A549 (cell line): ENCODE data around the gene C1orf50. TPM values are rescaled to one million over a fixed set of nuclear protein-coding genes. Genes with fewer than 3 reads are reported as not detected.
A peak's percentile ranks its signal among the peaks of the same experiment; 100 is the strongest.

Experiments
- ATAC-seq, 2 experiments: fragments of 200-7000 bp in 1 of 2; fragments of >200 bp in 1 of 2; cut with Nextera tagmentation in 1 of 2; cut with Tn5 transposase in 1 of 2; 3 replicates each; pipeline versions ENCODE4 v1.8.0 to v1.9.1; 2018 to 2020; ENCODE audit warnings: mild to moderate bottlenecking in 1 of 2, moderate library complexity in 1 of 2
- CTCF ChIA-PET: fragments of 300-600 bp; sonication (Branson Sonifier 250); formaldehyde crosslinking; extraction: SDS; loops from one replicate; lab custom pipeline; 2021; ENCODE audit warnings: antibody characterized with exemption, inconsistent platforms; lab: Yijun Ruan, JAX
- POLR2A ChIA-PET: fragments of 350-600 bp; formaldehyde crosslinking; extraction: SDS; loops from one replicate; lab custom pipeline; 2021; ENCODE audit warnings: antibody characterized with exemption, inconsistent platforms; lab: Yijun Ruan, JAX
- DNase-seq, 2 experiments: peaks; one replicate each; pipeline versions ENCODE4 v3.0.0 to v3.0.0-alpha.2; 2011 to 2016; ENCODE audit warnings: low read depth in 1 of 2, low spot score in 1 of 2
- FAIRE-seq: peaks from 2 replicates; lab custom pipeline; 2011; peaks lifted over from hg19 to GRCh38; lab: Jason Lieb, UNC
- H3K27ac ChIP-seq, 2 experiments: fragments of >200 bp; sonication (Bioruptor Twin); formaldehyde crosslinking; 3 replicates each; pipeline ENCODE4 v1.5.1; 2016 to 2017
- H3K4me1 ChIP-seq: fragments of >200 bp; sonication (Bioruptor Twin); formaldehyde crosslinking; 3 replicates; pipeline ENCODE4 v1.6.1; 2016
- H3K4me2 ChIP-seq: fragments of >200 bp; sonication (Bioruptor Twin); formaldehyde crosslinking; 3 replicates; pipeline ENCODE4 v1.6.1; 2016
- H3K4me3 ChIP-seq: fragments of >200 bp; sonication (Bioruptor Twin); formaldehyde crosslinking; 3 replicates; pipeline ENCODE4 v1.5.1; 2016
- H3K9me3 ChIP-seq: fragments of >200 bp; sonication (Bioruptor Twin); formaldehyde crosslinking; 3 replicates; pipeline ENCODE4 v1.6.1; 2016
- CBX2 ChIP-seq: fragments of 200-600 bp; sonication (generic); IDR thresholded peaks from 2 replicates; pipeline ENCODE4 v1.6.1; 2016; ENCODE audit warnings: low read depth, mild to moderate bottlenecking, borderline replicate concordance
- CEBPB ChIP-seq, 2 experiments: fragments of >200 bp in 1 of 2; sonication (Bioruptor Twin) in 1 of 2; formaldehyde crosslinking in 1 of 2; IDR thresholded peaks; 2 replicates each; pipeline ENCODE4 v1.6.1; 2012 to 2016
- CHD4 ChIP-seq: fragments of 200-600 bp; sonication (generic); IDR thresholded peaks from 2 replicates; pipeline ENCODE4 v1.6.1; 2016; ENCODE audit warnings: antibody characterized with exemption, mild to moderate bottlenecking, borderline replicate concordance
- EHMT2 ChIP-seq: fragments of 200-600 bp; sonication (generic); IDR thresholded peaks from 2 replicates; pipeline ENCODE4 v1.6.1; 2016; ENCODE audit warnings: antibody characterized with exemption, low read depth, mild to moderate bottlenecking, moderate library complexity
- EP300 ChIP-seq, 2 experiments: fragments of >200 bp; sonication (Bioruptor Twin); formaldehyde crosslinking; IDR thresholded peaks; 2 replicates in 1 of 2; 3 replicates in 1 of 2; pipeline ENCODE4 v1.6.1; 2016 to 2017
- HEYL ChIP-seq: fragments of 250-450 bp; sonication (Bioruptor Pico); IDR thresholded peaks from 2 replicates; pipeline ENCODE4 v1.8.0; 2021; ENCODE audit warnings: mild to moderate bottlenecking, moderate library complexity
- JUNB ChIP-seq: fragments of >200 bp; sonication (Bioruptor Twin); formaldehyde crosslinking; IDR thresholded peaks from 2 replicates; pipeline ENCODE4 v1.6.1; 2016
- NFE2L2 ChIP-seq: fragments of 150-350 bp; conservative IDR thresholded peaks from 2 replicates; pipeline ENCODE4 v1.6.1; 2014; ENCODE audit warnings: low read length
- NR3C1 ChIP-seq: fragments of >200 bp; sonication (Bioruptor Twin); formaldehyde crosslinking; IDR thresholded peaks from 3 replicates; pipeline ENCODE4 v1.6.1; 2017
- POLR2A ChIP-seq: IDR thresholded peaks from 2 replicates; pipeline ENCODE4 v1.6.1; 2012; ENCODE audit warnings: mild to moderate bottlenecking, low read length
- POLR2AphosphoS2 ChIP-seq: conservative IDR thresholded peaks from 2 replicates; pipeline ENCODE4 v1.6.1; 2012; ENCODE audit warnings: low read length, improper control_type of control experiment, inconsistent platforms
- RAD21 ChIP-seq, 2 experiments: fragments of >200 bp in 1 of 2; sonication (Bioruptor Twin) in 1 of 2; formaldehyde crosslinking in 1 of 2; IDR thresholded peaks in 1 of 2; conservative IDR thresholded peaks in 1 of 2; 2 replicates in 1 of 2; 3 replicates in 1 of 2; pipeline ENCODE4 v1.6.1; 2012 to 2018; ENCODE audit warnings: inconsistent platforms in 1 of 2
- SMC3 ChIP-seq: fragments of >200 bp; sonication (Bioruptor Twin); formaldehyde crosslinking; IDR thresholded peaks from 3 replicates; pipeline ENCODE4 v1.6.1; 2018; ENCODE audit warnings: inconsistent platforms
- SREBF2 ChIP-seq: fragments of 450-650 bp; IDR thresholded peaks from 2 replicates; pipeline ENCODE4 v1.6.1; 2014; ENCODE audit warnings: mild to moderate bottlenecking, moderate library complexity
- TP53 ChIP-seq: fragments of 250-450 bp; sonication (Bioruptor Pico); IDR thresholded peaks from 2 replicates; pipeline ENCODE4 v1.5.0; 2021; ENCODE audit warnings: mild to moderate bottlenecking, moderate library complexity
- ZNF302 ChIP-seq: fragments of 250-450 bp; sonication (Bioruptor Pico); IDR thresholded peaks from 2 replicates; pipeline ENCODE4 v1.9.0; 2021; ENCODE audit warnings: inconsistent platforms, mild to moderate bottlenecking, moderate library complexity
- ZSCAN20 ChIP-seq: fragments of 250-450 bp; sonication (Bioruptor Pico); IDR thresholded peaks from 2 replicates; pipeline ENCODE4 v1.8.0; 2022; ENCODE audit warnings: mild to moderate bottlenecking, moderate library complexity
- WGBS: methylation state at CpG from one replicate; pipeline ENCODE4 v1.1.6; 2017; ENCODE audit errors: missing lambda C conversion rate; 5-methylcytosine and 5-hydroxymethylcytosine counted together
- polyA plus RNA-seq, 4 experiments: library from polyadenylated mRNA; depleted of rRNA in 3 of 4; stranded (reverse); fragments of >200 nt; fragmentation: RNase III in 1 of 4; extraction: RNeasy Plus Mini Kit Qiagen cat#74134 plus additional on column Dnase treatment in 1 of 4; gene quantifications; 2 replicates in 3 of 4; 3 replicates in 1 of 4; pipeline ENCODE4 v1.2.3, GENCODE V29; 2011 to 2017
- TF ChIP-seq, protein P1 (sequence below): fragments of >200 bp; sonication (Bioruptor Twin); formaldehyde crosslinking; IDR thresholded peaks from 2 replicates; pipeline ENCODE4 v1.6.1; 2016
- TF ChIP-seq, protein P2 (sequence below): fragments of >200 bp; sonication (Bioruptor Twin); formaldehyde crosslinking; IDR thresholded peaks from 3 replicates; pipeline ENCODE4 v1.5.1; 2016
- TF ChIP-seq, protein P3 (sequence below): IDR thresholded peaks from 2 replicates; pipeline ENCODE4 v1.6.1; 2012
- TF ChIP-seq, protein P4 (sequence below): fragments of >200 bp; sonication (Bioruptor Twin); formaldehyde crosslinking; IDR thresholded peaks from 3 replicates; pipeline ENCODE4 v1.6.1; 2016
- TF ChIP-seq, protein P5 (sequence below): fragments of 250-450 bp; sonication (Bioruptor Pico); IDR thresholded peaks from 2 replicates; pipeline ENCODE4 v1.5.0; 2021; ENCODE audit warnings: mild to moderate bottlenecking, moderate library complexity, borderline replicate concordance

The C1orf50 gene
- polyA plus RNA-seq, 2 of the 4 experiments (the other 2 are of a cell fraction), result 1.9 to 2.6 TPM

DNA sequence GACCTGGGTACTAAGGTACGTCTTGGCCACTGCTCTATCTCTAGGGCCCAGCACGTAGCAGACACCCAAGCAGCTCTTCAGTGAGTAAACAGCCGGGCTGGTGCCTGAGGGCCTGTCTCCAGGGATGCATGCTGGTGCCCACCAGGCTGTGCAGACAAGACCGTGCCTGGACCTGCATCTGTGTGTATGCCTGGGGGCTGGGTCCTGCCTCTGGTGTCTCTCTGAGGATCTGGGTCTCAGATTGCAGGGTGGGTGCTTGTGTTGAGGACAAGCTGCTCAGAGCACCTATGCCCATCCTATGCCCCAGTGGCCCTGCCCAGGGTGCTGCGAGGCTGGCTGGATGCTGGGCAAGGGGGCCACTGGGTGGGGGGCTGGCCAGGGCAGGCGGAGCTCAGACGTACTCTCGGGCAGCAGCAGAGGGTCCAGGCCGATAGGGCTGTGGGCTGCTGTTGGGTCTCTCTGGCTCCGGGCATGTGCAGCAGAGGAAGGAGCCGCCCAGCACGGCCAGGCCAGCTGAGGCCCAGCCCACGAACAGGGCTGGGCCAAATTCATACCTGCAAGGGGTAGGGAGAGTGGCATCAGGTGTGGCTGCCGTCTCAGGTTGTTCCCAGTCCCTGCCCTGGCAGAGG, 31.5 kb upstream of the C1orf50 start:
- ChIA-PET POLR2A (no interaction called here), CTCF (interaction anchor here (1.3 to 2.3 kb wide), 2 partner anchors 10 to 31 kb away, joined by 3 to 11 read pairs; no protein-coding TSS in a partner anchor)
- Histone ChIP-seq H3K4me1 (0 out of 3 replicates have a peak, but pooled peaks cover 3% of the 10 kb centered on the region), H3K4me2 (no peak overlapping the region), H3K9me3 (no peaks in the 10 kb centered on the region), H3K27ac (no peak overlapping the region)
- WGBS, result 80% methylated on average over 3 of the region's 14 CpGs
- no peak for FAIRE-seq
- TF ChIP-seq EHMT2 (no peak), SMC3 (no peak), CHD4 (no peak), ZSCAN20 (CRISPR knock-in tag) (no peak), HEYL (CRISPR knock-in tag) (no peak)
- TF ChIP-seq, protein P1, sequence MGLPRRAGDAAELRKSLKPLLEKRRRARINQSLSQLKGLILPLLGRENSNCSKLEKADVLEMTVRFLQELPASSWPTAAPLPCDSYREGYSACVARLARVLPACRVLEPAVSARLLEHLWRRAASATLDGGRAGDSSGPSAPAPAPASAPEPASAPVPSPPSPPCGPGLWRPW, result no peak
- TF ChIP-seq, protein P2, sequence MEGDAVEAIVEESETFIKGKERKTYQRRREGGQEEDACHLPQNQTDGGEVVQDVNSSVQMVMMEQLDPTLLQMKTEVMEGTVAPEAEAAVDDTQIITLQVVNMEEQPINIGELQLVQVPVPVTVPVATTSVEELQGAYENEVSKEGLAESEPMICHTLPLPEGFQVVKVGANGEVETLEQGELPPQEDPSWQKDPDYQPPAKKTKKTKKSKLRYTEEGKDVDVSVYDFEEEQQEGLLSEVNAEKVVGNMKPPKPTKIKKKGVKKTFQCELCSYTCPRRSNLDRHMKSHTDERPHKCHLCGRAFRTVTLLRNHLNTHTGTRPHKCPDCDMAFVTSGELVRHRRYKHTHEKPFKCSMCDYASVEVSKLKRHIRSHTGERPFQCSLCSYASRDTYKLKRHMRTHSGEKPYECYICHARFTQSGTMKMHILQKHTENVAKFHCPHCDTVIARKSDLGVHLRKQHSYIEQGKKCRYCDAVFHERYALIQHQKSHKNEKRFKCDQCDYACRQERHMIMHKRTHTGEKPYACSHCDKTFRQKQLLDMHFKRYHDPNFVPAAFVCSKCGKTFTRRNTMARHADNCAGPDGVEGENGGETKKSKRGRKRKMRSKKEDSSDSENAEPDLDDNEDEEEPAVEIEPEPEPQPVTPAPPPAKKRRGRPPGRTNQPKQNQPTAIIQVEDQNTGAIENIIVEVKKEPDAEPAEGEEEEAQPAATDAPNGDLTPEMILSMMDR, result no peak
- TF ChIP-seq, all 56 proteins: peak for 0
- DNase-seq (no peak), ATAC-seq (peak in 1 of 2 experiments; percentile 15; a peak in 2 of 6 replicates)
- H3K4me3 ChIP-seq, result no peak overlapping the region

DNA sequence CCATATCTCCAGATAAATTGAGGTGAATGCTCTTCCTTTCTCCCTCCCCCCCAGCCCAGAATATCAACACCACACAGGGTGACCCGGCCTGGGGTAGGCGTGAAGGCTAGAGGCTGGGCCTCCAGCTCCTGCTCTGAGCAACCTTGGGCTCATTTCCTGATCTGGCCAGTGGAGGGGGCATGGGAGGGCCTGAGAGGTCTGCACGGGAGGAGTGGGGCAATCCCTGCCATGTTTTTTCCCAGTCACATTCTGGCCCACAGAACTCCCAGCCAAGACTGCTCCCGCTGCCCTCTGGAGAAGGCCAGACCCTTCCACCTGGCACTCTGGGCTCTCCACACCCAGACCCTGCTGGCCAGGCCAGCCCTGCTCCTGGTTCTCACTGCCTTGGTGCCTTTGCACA, 30.9 kb upstream of the C1orf50 start:
- Histone ChIP-seq H3K27ac (no peak overlapping the region), H3K4me2 (no peak overlapping the region), H3K9me3 (no peaks in the 10 kb centered on the region), H3K4me3 (no peak overlapping the region), H3K4me1 (no peaks in the 10 kb centered on the region)
- ATAC-seq, result peak; percentile 51 to 85; a peak in 4 of 6 replicates
- WGBS, result 70% methylated on average over 2 of the region's 4 CpGs
- POLR2A ChIA-PET, result no interaction called here
- no peak for FAIRE-seq
- CTCF ChIA-PET, result interaction anchor here (1.3 to 2.3 kb wide), 2 partner anchors 9 to 30 kb away, joined by 3 to 11 read pairs; no protein-coding TSS in a partner anchor
- TF ChIP-seq POLR2A (no peak), CEBPB (IDR thresholded peaks at IDR 0.05) (no peak), EP300 (IDR thresholded peaks at IDR 0.05) (no peak), NR3C1 (no peak), SREBF2 (no peak), POLR2AphosphoS2 (no peak), ZNF302 (CRISPR knock-in tag) (no peak), CHD4 (no peak), TP53 (no peak), NFE2L2 (no peak), EHMT2 (no peak), RAD21 (conservative IDR thresholded peaks at IDR 0.05 in 1 of 2, IDR thresholded peaks at IDR 0.05 in 1 of 2) (no peak), JUNB (no peak), CBX2 (no peak)
- TF ChIP-seq, protein P2, result no peak
- TF ChIP-seq, protein P3, sequence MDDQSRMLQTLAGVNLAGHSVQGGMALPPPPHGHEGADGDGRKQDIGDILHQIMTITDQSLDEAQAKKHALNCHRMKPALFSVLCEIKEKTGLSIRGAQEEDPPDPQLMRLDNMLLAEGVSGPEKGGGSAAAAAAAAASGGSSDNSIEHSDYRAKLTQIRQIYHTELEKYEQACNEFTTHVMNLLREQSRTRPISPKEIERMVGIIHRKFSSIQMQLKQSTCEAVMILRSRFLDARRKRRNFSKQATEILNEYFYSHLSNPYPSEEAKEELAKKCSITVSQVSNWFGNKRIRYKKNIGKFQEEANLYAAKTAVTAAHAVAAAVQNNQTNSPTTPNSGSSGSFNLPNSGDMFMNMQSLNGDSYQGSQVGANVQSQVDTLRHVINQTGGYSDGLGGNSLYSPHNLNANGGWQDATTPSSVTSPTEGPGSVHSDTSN, result no peak
- TF ChIP-seq, protein P4, sequence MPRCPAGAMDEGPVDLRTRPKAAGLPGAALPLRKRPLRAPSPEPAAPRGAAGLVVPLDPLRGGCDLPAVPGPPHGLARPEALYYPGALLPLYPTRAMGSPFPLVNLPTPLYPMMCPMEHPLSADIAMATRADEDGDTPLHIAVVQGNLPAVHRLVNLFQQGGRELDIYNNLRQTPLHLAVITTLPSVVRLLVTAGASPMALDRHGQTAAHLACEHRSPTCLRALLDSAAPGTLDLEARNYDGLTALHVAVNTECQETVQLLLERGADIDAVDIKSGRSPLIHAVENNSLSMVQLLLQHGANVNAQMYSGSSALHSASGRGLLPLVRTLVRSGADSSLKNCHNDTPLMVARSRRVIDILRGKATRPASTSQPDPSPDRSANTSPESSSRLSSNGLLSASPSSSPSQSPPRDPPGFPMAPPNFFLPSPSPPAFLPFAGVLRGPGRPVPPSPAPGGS, result no peak
- TF ChIP-seq, protein P5, sequence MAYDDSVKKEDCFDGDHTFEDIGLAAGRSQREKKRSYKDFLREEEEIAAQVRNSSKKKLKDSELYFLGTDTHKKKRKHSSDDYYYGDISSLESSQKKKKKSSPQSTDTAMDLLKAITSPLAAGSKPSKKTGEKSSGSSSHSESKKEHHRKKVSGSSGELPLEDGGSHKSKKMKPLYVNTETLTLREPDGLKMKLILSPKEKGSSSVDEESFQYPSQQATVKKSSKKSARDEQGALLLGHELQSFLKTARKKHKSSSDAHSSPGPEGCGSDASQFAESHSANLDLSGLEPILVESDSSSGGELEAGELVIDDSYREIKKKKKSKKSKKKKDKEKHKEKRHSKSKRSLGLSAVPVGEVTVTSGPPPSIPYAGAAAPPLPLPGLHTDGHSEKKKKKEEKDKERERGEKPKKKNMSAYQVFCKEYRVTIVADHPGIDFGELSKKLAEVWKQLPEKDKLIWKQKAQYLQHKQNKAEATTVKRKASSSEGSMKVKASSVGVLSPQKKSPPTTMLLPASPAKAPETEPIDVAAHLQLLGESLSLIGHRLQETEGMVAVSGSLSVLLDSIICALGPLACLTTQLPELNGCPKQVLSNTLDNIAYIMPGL (CRISPR knock-in tag), result no peak
- DNase-seq, result peak; percentile 21 to 40
